Lung (tissue), 12 donors: ENCODE results near the gene ELF1. TPM values are rescaled to one million over a fixed set of nuclear protein-coding genes. Genes with fewer than 3 reads are reported as not detected.

Experiments used
- ATAC-seq: fragments of 200-7000 bp; cut with Tn5 transposase; one replicate; pipeline ENCODE4 v1.9.1; 2020; ENCODE audit warnings: moderate number of reproducible peaks; ENCODE audit not compliant: insufficient read depth, low FRiP score
- DNase-seq, 3 donors: peaks; one replicate each; pipeline ENCODE4 v3.0.0-alpha.2; 2013 to 2017
- H3K27ac ChIP-seq, 2 donors: one replicate each; pipeline ENCODE4 v1.5.1; 2013; ENCODE audit warnings: mild to moderate bottlenecking in 2 of 2, moderate library complexity in 2 of 2, control low read depth in 1 of 2, inconsistent platforms in 1 of 2, low read depth in 1 of 2, low read length in 1 of 2
- H3K27me3 ChIP-seq, 3 donors: one replicate each; pipeline ENCODE4 v1.5.1; 2013; ENCODE audit warnings: low read length in 2 of 3; ENCODE audit not compliant: control insufficient read depth in 3 of 3, insufficient read depth in 3 of 3
- H3K36me3 ChIP-seq, 4 donors: one replicate each; pipeline ENCODE4 v1.5.1; 2013; ENCODE audit warnings: low read length in 4 of 4, mild to moderate bottlenecking in 1 of 4, moderate library complexity in 1 of 4; ENCODE audit not compliant: control insufficient read depth in 4 of 4, insufficient read depth in 4 of 4
- H3K4me1 ChIP-seq, 5 donors: one replicate each; pipeline ENCODE4 v1.5.1; 2013; ENCODE audit warnings: low read length in 5 of 5, mild to moderate bottlenecking in 2 of 5, moderate library complexity in 1 of 5; ENCODE audit not compliant: control insufficient read depth in 5 of 5, insufficient read depth in 5 of 5
- H3K4me3 ChIP-seq: one replicate; pipeline ENCODE4 v1.5.1; 2013; ENCODE audit warnings: mild to moderate bottlenecking, control low read depth, moderate library complexity
- H3K9ac ChIP-seq, 2 donors: one replicate each; pipeline ENCODE4 v1.5.1; 2013; ENCODE audit warnings: low read length in 2 of 2, control low read depth in 1 of 2; ENCODE audit not compliant: insufficient read depth in 1 of 2
- H3K9me3 ChIP-seq, 4 donors: one replicate each; pipeline ENCODE4 v1.5.1; 2013; ENCODE audit warnings: low read length in 3 of 4, mild to moderate bottlenecking in 1 of 4, moderate library complexity in 1 of 4; ENCODE audit not compliant: control insufficient read depth in 4 of 4, insufficient read depth in 3 of 4
- CTCF ChIP-seq: IDR thresholded peaks from 2 replicates; pipeline ENCODE4 v1.5.1; 2012; ENCODE audit warnings: mild to moderate bottlenecking; ENCODE audit errors: control extremely low read depth, extremely low read depth
- WGBS, 2 donors: extraction: QIAGEN DNeasy Blood & Tissue Kit; methylation state at CpG; one replicate each; pipeline ENCODE4 v1.1.7; 2013; 5-methylcytosine and 5-hydroxymethylcytosine counted together
- polyA plus RNA-seq, 2 donors: library from polyadenylated mRNA; stranded (reverse); fragments of 200-250 nt; gene quantifications; one replicate each; pipeline ENCODE4 v1.2.1, GENCODE V29; 2013
- total RNA-seq, 2 donors: library from RNA; depleted of rRNA in 1 of 2; stranded (reverse); fragments of >200 nt in 1 of 2; gene quantifications; one replicate each; pipeline ENCODE4 v1.2.1, GENCODE V29; 2014 to 2021
- donor health status: control.
- donor health status: control.
- donor health status: Bipolar disorder and iron deficiency.
- donor health status: healthy.
- donor health status: DM: yes; HTN: yes; CAD: no.

ELF1 gene
- total and polyA plus RNA-seq, 4 donors: 10.8 to 107 (median 63.6) TPM

- DNase-seq (no peak), ATAC-seq (peak; percentile 36)
- Histone ChIP-seq H3K27ac (no peak overlapping the region), H3K27me3 (no peaks in the 10 kb centered on the region), H3K36me3 (no peaks in the 10 kb centered on the region), H3K9ac (no peak overlapping the region), H3K4me1 (peaks cover 0 to 10% (median 0%) of the 10 kb centered on the region in 5 donors), H3K9me3 (no peaks in the 10 kb centered on the region), H3K4me3 (no peak overlapping the region)
- TF ChIP-seq CTCF: no peak
- WGBS, 2 donors: 94 to 97% methylated on average over 1 of the region's 1 CpG
Observed at GRCh38 chr13:40963927-40964326, 55.2 kb downstream of the ELF1 start.

GRCh38 chr13:40961826-40962225 lies 57.3 kb downstream of the ELF1 start:
- WGBS, 2 donors: 44 to 71% methylated on average over 1 of the region's 1 CpG

DNA sequence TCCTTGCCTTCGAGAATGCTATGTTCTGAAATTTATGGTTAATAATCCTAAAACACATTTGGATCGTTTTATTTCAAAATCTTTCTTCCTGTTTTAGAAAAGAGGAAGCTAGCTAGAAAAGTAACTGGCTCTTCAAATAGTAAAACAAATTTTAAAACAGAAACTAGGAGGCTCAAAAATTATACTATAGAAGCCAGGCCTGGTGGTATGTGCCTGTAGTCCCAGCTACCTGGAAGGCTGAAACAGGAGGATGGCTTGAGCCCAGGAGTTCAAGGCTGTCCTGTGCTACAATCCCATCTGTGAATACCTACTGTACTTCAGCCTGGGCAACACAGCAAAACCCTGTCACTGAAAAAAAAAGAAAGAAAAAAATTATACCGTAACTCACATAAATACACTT lies 57.9 kb downstream of the ELF1 start:
- no peak for DNase-seq
- WGBS, 2 donors: 26 to 50% methylated on average over 3 of the region's 3 CpGs
- Histone ChIP-seq H3K9ac (no peak overlapping the region), H3K9me3 (peaks cover 0 to 1% (median 0%) of the 10 kb centered on the region in 4 donors), H3K4me3 (no peak overlapping the region), H3K4me1 (peaks cover 0 to 1% (median 0%) of the 10 kb centered on the region in 5 donors), H3K27ac (no peak overlapping the region), H3K27me3 (no peaks in the 10 kb centered on the region), H3K36me3 (peaks cover 4 to 13% (median 7%) of the 10 kb centered on the region in 4 donors)
- no peak for ATAC-seq
- TF ChIP-seq CTCF: no peak

More at GRCh38 chr13:40961826-40962225, 57.3 kb downstream of the ELF1 start:
- TF ChIP-seq CTCF: no peak
- H3K36me3 ChIP-seq: peaks cover 4 to 13% (median 7%) of the 10 kb centered on the region in 4 donors
- peaks cover 0 to 1% (median 0%) of the 10 kb centered on the region in 4 donors for H3K9me3 ChIP-seq
- H3K27ac ChIP-seq: no peak overlapping the region
- no peak for DNase-seq
- peaks cover 0 to 4% (median 0%) of the 10 kb centered on the region in 5 donors for H3K4me1 ChIP-seq
- no peak overlapping the region for H3K9ac ChIP-seq
- H3K27me3 ChIP-seq: no peaks in the 10 kb centered on the region
- no peak for ATAC-seq
- H3K4me3 ChIP-seq: no peak overlapping the region

DNA sequence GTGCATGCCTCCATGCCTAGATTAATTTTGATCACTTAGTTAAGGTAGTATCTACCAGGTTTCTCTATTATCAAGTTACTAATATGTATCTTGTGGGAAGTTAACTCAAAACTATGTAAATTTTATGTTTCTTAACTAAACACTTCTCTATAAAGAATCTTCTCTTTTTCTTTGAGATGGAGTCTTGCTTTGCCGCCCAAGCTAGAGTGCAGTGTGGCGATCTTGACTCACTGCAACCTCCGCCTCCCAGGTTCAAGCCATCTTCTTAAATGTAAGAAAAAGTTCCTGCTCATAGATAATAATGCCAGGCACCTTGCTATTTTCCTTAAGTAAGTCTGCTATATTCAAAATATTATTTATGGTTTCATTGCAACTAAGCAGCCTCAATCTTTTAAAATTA lies 58.4 kb downstream of the ELF1 start:
- DNase-seq: no peak
- H3K9me3 ChIP-seq: peaks cover 0 to 1% (median 0%) of the 10 kb centered on the region in 4 donors
- no peak for ATAC-seq
- H3K9ac ChIP-seq: no peak overlapping the region
- 63 to 88% methylated on average over 3 of the region's 3 CpGs for WGBS, 2 donors
- no peaks in the 10 kb centered on the region for H3K27me3 ChIP-seq
- H3K4me3 ChIP-seq: no peak overlapping the region
- no peak for TF ChIP-seq CTCF
- H3K27ac ChIP-seq: no peak overlapping the region
- peaks cover 0 to 1% (median 0%) of the 10 kb centered on the region in 5 donors for H3K4me1 ChIP-seq
- H3K36me3 ChIP-seq: peaks cover 4 to 13% (median 7%) of the 10 kb centered on the region in 4 donors
